Measurements from ENCODE around the gene APOL3. TPM values are rescaled to one million over a fixed set of nuclear protein-coding genes. Genes with fewer than 3 reads are reported as not detected.
"Not testable (repeated sequence)": the region's sequence is repeated elsewhere in the genome, so short reads cannot be mapped to it uniquely, and the experiment has no call there.

Gene APOL3
- total RNA-seq, 6 experiments from 2014 or later: 1.0 to 2.3 (median 2.2) TPM

GRCh38 chr22:36155702-36156101 is 4.9 kb downstream of the APOL3 start:
- H3K4me1 Mint-ChIP-seq (ENCODE audit: low read depth): peaks cover 40% of the 10 kb centered on the region
- peaks cover 3% of the 10 kb centered on the region for H3K27me3 Mint-ChIP-seq (ENCODE audit: insufficient read depth)
- peak overlapping the region; percentile 20 for H3K27ac Mint-ChIP-seq
- H3K4me3 Mint-ChIP-seq: peak overlapping the region; percentile 87; the same call in 1 of the 2 replicates
- no peak for TF ChIP-seq CTCF (IDR thresholded peaks at IDR 0.05)
- peaks cover 7% of the 10 kb centered on the region; the same call in 1 of the 2 replicates for H3K9me3 Mint-ChIP-seq
- peaks cover 8% of the 10 kb centered on the region; the same call in 1 of the 2 replicates for H3K36me3 Mint-ChIP-seq (ENCODE audit: low read depth)
- DNase-seq: no peak

DNA sequence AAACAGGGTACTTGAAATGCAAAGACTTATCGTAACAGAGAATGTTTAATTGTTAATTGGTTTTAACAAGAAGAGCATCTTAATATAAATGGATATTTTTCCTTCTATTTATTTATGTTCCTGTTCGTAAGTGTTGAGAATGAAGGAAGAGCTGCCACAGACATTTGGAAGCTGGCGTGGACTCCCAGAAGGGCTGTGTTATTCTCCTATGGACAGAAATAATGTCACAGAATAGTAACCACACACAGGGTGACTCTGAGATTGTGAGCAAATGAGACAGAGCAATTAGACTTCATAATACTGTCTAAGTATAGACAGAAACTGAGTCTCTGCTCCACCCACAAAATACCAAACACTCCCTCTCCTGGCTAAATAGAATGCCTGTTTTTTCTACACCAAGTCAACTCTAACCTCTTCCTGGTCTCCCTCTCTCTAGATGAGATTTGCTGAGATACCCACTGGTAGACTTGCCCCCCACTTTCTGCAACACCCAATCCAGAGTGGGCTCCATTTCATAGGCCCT is 6.1 kb downstream of the APOL3 start:
- Mint-ChIP-seq H3K36me3 (ENCODE audit: low read depth) (peaks cover 8% of the 10 kb centered on the region; the same call in 1 of the 2 replicates), H3K27me3 (ENCODE audit: insufficient read depth) (peaks cover 8% of the 10 kb centered on the region), H3K4me3 (no peak overlapping the region), H3K27ac (no peak overlapping the region), H3K4me1 (ENCODE audit: low read depth) (peaks cover 40% of the 10 kb centered on the region), H3K9me3 (peaks cover 7% of the 10 kb centered on the region; the same call in 1 of the 2 replicates)
- TF ChIP-seq CTCF (IDR thresholded peaks at IDR 0.05): no peak
- DNase-seq: no peak

GRCh38 chr22:36153501-36154422 is 6.8 kb downstream of the APOL3 start:
- H3K4me1 Mint-ChIP-seq (ENCODE audit: low read depth): peaks cover 40% of the 10 kb centered on the region
- no peak overlapping the region for H3K4me3 Mint-ChIP-seq
- peaks cover 7% of the 10 kb centered on the region; the same call in 1 of the 2 replicates for H3K9me3 Mint-ChIP-seq
- H3K36me3 Mint-ChIP-seq (ENCODE audit: low read depth): peaks cover 8% of the 10 kb centered on the region; the same call in 1 of the 2 replicates
- no peak overlapping the region for H3K27ac Mint-ChIP-seq
- no peak for DNase-seq
- TF ChIP-seq CTCF (IDR thresholded peaks at IDR 0.05): no peak
- H3K27me3 Mint-ChIP-seq (ENCODE audit: insufficient read depth): peaks cover 8% of the 10 kb centered on the region

DNA sequence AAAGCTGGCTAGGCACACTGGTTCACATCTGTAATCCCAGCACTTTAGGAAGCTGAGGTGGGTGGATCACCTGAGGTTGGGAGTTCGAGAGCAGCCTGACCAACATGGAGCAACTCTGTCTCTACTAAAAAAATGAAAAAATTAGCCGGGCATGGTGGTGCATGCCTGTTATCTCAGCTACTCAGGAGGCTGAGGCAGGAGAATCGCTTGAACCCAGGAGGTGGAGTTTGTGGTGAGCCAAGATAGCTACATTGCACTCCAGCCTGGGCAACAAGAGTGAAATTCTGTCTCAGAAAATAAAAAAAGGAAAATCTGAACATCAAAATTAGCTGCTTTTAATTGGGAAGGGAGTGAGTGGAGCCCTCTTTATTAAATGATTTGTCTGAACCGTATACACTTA is 7.7 kb downstream of the APOL3 start:
- peaks cover 40% of the 10 kb centered on the region for H3K4me1 Mint-ChIP-seq (ENCODE audit: low read depth)
- H3K9me3 Mint-ChIP-seq; H3K36me3 Mint-ChIP-seq (ENCODE audit: low read depth); H3K27me3 Mint-ChIP-seq (ENCODE audit: insufficient read depth); H3K27ac Mint-ChIP-seq; DNase-seq; H3K4me3 Mint-ChIP-seq: not testable (repeated sequence)

- no peak for TF ChIP-seq CTCF (IDR thresholded peaks at IDR 0.05)
- peaks cover 10% of the 10 kb centered on the region for H3K27me3 Mint-ChIP-seq (ENCODE audit: insufficient read depth)
These were observed 8.5 kb downstream of the APOL3 start for GRCh38 chr22:36152088-36152487.

More at GRCh38 chr22:36152088-36152487, 8.5 kb downstream of the APOL3 start:
- no peak overlapping the region for H3K4me3 Mint-ChIP-seq
- peaks cover 7% of the 10 kb centered on the region; the same call in 1 of the 2 replicates for H3K9me3 Mint-ChIP-seq
- no peak for DNase-seq
- H3K4me1 Mint-ChIP-seq (ENCODE audit: low read depth): peaks cover 34% of the 10 kb centered on the region
- H3K36me3 Mint-ChIP-seq (ENCODE audit: low read depth): peaks cover 8% of the 10 kb centered on the region; the same call in 1 of the 2 replicates
- H3K27ac Mint-ChIP-seq: no peak overlapping the region
